K562 (cell line): ENCODE results near the gene PLOD1. TPM values are rescaled to one million over a fixed set of nuclear protein-coding genes. Genes with fewer than 3 reads are reported as not detected.
A peak's percentile ranks its signal among the peaks of the same experiment; 100 is the strongest.

Experiments
- HMGN3 ChIP-seq: IDR thresholded peaks from 2 replicates; pipeline ENCODE4 v1.6.1; 2011; ENCODE audit warnings: borderline replicate concordance, low read depth, mild to moderate bottlenecking, mixed read lengths, low read length; ENCODE audit not compliant: insufficient read length; ENCODE audit errors: extremely low read depth
- HNRNPK ChIP-seq: fragments of 200-400 bp; formaldehyde crosslinking; IDR thresholded peaks from one replicate; pipeline ENCODE4 v1.6.1; 2018; ENCODE audit warnings: mild to moderate bottlenecking, low read depth, low read length; ENCODE audit not compliant: poor library complexity, severe bottlenecking
- HNRNPUL1 ChIP-seq: fragments of 200-400 bp; formaldehyde crosslinking; IDR thresholded peaks from 2 replicates; pipeline ENCODE4 v1.6.1; 2017; ENCODE audit warnings: low read length
- KLF6 ChIP-seq: fragments of 250-450 bp; sonication (Bioruptor Pico); IDR thresholded peaks from 2 replicates; pipeline ENCODE4 v1.4.0; 2020; ENCODE audit warnings: mild to moderate bottlenecking, moderate library complexity, borderline replicate concordance
- RAD51 ChIP-seq: fragments of 450-650 bp; IDR thresholded peaks from 2 replicates; pipeline ENCODE4 v1.7.1; 2016; ENCODE audit warnings: low read depth, mild to moderate bottlenecking, borderline replicate concordance
- ZBTB8A ChIP-seq: fragments of 450-650 bp; IDR thresholded peaks from 2 replicates; pipeline ENCODE4 v1.6.1; 2018; ENCODE audit warnings: mild to moderate bottlenecking, moderate library complexity; ENCODE audit not compliant: partially characterized antibody
- ZNF551 ChIP-seq: fragments of 250-450 bp; sonication (Bioruptor Pico); IDR thresholded peaks from 2 replicates; pipeline ENCODE4 v1.5.0; 2021; ENCODE audit warnings: mild to moderate bottlenecking, moderate library complexity
- polyA plus RNA-seq, 8 experiments: library from polyadenylated mRNA; depleted of rRNA in 4 of 8; stranded (reverse) in 5 of 8; unstranded in 3 of 8; fragments of >200 nt; fragmentation: Nextera tagmentation in 2 of 8; fragmentation: Illumina TruSeq in 1 of 8; extraction: Ambion mirVana in 2 of 8; extraction: Trizol in 1 of 8; gene quantifications; 2 replicates each; pipeline versions ENCODE4 v1.2.1 to v1.2.3, GENCODE V29; 2011 to 2014; ENCODE audit warnings: inconsistent platforms in 1 of 8, missing spikeins in 1 of 8
- total RNA-seq, 7 experiments: library from RNA; depleted of rRNA in 6 of 7; stranded (reverse); fragments of >200 nt in 6 of 7; fragmentation: Illumina TruSeq in 2 of 7; extraction: Trizol in 2 of 7; gene quantifications; 2 replicates each; pipeline versions ENCODE4 v1.2.1 to v1.2.3, GENCODE V29; 2011 to 2021; ENCODE audit warnings: low replicate concordance in 1 of 7
- TF ChIP-seq, protein P1 (sequence below), 3 experiments: fragments of 200-800 bp in 1 of 3; fragments of 250-450 bp in 1 of 3; fragments of 450-650 bp in 1 of 3; sonication (Bioruptor Pico) in 1 of 3; sonication (Bioruptor generic) in 1 of 3; formaldehyde crosslinking in 1 of 3; IDR thresholded peaks; 2 replicates each; pipeline versions ENCODE4 v1.6.1 to v1.8.0; 2016 to 2022; ENCODE audit warnings: mild to moderate bottlenecking in 2 of 3, missing genetic modification characterization in 2 of 3, missing compliant biosample characterization in 1 of 3, moderate library complexity in 1 of 3
- TF ChIP-seq, protein P2 (sequence below): fragments of 450-650 bp; IDR thresholded peaks from 2 replicates; pipeline ENCODE4 v1.6.1; 2016; ENCODE audit warnings: mild to moderate bottlenecking
- TF ChIP-seq, protein P3 (sequence below): fragments of 450-650 bp; IDR thresholded peaks from 2 replicates; pipeline ENCODE4 v1.7.1; 2018; ENCODE audit warnings: mild to moderate bottlenecking, low read depth; ENCODE audit not compliant: partially characterized antibody
- TF ChIP-seq, protein P4 (sequence below): fragments of 450-650 bp; formaldehyde crosslinking; IDR thresholded peaks from 2 replicates; pipeline ENCODE4 v1.4.0; 2022; ENCODE audit warnings: missing genetic modification characterization
- TF ChIP-seq, protein P5 (sequence below): fragments of 250-450 bp; sonication (Bioruptor Pico); IDR thresholded peaks from 2 replicates; pipeline ENCODE4 v1.8.0; 2021; ENCODE audit warnings: mild to moderate bottlenecking, moderate library complexity

Gene PLOD1
- total and polyA plus RNA-seq, 9 of the 15 experiments (the other 6 are each of a cell fraction or from before 2014, with no cell fraction given) = 16.6 to 90.8 (median 52.7) TPM

DNA sequence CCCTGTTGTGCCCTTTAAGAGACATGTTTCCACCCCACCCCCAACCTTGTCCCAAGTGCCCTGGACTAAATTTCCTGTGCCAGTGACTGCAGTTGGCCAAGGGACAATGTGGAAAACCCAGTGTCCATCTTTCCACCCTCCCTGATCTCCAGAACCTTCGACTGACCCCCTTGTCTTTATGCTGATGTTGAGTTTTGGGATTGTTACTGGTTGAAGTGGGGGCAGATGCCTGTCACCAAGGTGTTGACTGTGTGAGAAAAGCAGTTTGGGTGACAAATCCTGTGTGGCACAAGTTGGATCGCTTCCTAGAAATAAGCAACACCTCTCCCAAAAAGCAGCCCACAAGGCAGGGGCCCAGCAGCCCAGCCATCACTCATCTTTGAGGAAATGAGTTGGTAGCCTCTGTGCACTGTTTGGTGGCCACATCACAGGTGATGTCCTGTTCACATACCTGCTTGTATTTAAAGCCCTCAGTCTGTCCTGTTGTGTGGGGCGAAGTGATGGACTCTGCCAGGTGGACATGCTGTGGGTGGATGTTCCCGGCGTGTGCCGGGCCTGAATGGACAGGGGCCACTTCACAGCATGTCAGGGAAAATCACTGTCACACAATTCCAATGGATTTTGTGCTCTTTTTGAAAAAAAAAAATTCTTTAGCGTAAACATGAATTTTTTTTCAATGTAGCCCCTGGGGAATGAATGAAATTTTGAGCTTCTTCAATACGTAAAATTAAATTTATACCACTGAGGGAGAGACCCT is 78.2 kb downstream of the PLOD1 start (continued):
- TF ChIP-seq, protein P1, sequence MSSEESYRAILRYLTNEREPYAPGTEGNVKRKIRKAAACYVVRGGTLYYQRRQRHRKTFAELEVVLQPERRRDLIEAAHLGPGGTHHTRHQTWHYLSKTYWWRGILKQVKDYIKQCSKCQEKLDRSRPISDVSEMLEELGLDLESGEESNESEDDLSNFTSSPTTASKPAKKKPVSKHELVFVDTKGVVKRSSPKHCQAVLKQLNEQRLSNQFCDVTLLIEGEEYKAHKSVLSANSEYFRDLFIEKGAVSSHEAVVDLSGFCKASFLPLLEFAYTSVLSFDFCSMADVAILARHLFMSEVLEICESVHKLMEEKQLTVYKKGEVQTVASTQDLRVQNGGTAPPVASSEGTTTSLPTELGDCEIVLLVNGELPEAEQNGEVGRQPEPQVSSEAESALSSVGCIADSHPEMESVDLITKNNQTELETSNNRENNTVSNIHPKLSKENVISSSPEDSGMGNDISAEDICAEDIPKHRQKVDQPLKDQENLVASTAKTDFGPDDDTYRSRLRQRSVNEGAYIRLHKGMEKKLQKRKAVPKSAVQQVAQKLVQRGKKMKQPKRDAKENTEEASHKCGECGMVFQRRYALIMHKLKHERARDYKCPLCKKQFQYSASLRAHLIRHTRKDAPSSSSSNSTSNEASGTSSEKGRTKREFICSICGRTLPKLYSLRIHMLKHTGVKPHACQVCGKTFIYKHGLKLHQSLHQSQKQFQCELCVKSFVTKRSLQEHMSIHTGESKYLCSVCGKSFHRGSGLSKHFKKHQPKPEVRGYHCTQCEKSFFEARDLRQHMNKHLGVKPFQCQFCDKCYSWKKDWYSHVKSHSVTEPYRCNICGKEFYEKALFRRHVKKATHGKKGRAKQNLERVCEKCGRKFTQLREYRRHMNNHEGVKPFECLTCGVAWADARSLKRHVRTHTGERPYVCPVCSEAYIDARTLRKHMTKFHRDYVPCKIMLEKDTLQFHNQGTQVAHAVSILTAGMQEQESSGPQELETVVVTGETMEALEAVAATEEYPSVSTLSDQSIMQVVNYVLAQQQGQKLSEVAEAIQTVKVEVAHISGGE (CRISPR knock-in tag; IDR thresholded peaks at IDR 0.05) = peak in 1 of 3 experiments; percentile 39; a peak in 1 of 6 replicates
- TF ChIP-seq, protein P2, sequence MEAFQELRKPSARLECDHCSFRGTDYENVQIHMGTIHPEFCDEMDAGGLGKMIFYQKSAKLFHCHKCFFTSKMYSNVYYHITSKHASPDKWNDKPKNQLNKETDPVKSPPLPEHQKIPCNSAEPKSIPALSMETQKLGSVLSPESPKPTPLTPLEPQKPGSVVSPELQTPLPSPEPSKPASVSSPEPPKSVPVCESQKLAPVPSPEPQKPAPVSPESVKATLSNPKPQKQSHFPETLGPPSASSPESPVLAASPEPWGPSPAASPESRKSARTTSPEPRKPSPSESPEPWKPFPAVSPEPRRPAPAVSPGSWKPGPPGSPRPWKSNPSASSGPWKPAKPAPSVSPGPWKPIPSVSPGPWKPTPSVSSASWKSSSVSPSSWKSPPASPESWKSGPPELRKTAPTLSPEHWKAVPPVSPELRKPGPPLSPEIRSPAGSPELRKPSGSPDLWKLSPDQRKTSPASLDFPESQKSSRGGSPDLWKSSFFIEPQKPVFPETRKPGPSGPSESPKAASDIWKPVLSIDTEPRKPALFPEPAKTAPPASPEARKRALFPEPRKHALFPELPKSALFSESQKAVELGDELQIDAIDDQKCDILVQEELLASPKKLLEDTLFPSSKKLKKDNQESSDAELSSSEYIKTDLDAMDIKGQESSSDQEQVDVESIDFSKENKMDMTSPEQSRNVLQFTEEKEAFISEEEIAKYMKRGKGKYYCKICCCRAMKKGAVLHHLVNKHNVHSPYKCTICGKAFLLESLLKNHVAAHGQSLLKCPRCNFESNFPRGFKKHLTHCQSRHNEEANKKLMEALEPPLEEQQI = no peak
- TF ChIP-seq, protein P3, sequence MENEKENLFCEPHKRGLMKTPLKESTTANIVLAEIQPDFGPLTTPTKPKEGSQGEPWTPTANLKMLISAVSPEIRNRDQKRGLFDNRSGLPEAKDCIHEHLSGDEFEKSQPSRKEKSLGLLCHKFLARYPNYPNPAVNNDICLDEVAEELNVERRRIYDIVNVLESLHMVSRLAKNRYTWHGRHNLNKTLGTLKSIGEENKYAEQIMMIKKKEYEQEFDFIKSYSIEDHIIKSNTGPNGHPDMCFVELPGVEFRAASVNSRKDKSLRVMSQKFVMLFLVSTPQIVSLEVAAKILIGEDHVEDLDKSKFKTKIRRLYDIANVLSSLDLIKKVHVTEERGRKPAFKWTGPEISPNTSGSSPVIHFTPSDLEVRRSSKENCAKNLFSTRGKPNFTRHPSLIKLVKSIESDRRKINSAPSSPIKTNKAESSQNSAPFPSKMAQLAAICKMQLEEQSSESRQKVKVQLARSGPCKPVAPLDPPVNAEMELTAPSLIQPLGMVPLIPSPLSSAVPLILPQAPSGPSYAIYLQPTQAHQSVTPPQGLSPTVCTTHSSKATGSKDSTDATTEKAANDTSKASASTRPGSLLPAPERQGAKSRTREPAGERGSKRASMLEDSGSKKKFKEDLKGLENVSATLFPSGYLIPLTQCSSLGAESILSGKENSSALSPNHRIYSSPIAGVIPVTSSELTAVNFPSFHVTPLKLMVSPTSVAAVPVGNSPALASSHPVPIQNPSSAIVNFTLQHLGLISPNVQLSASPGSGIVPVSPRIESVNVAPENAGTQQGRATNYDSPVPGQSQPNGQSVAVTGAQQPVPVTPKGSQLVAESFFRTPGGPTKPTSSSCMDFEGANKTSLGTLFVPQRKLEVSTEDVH = no peak
- TF ChIP-seq ZNF551 (CRISPR knock-in tag) (no peak), ZBTB8A (no peak), KLF6 (CRISPR knock-in tag) (no peak), HNRNPK (no peak), HNRNPUL1 (no peak), HMGN3 (no peak), RAD51 (no peak)
- TF ChIP-seq, protein P4, sequence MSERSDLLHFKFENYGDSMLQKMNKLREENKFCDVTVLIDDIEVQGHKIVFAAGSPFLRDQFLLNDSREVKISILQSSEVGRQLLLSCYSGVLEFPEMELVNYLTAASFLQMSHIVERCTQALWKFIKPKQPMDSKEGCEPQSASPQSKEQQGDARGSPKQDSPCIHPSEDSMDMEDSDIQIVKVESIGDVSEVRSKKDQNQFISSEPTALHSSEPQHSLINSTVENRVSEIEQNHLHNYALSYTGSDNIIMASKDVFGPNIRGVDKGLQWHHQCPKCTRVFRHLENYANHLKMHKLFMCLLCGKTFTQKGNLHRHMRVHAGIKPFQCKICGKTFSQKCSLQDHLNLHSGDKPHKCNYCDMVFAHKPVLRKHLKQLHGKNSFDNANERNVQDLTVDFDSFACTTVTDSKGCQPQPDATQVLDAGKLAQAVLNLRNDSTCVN = no peak
- TF ChIP-seq, protein P5, sequence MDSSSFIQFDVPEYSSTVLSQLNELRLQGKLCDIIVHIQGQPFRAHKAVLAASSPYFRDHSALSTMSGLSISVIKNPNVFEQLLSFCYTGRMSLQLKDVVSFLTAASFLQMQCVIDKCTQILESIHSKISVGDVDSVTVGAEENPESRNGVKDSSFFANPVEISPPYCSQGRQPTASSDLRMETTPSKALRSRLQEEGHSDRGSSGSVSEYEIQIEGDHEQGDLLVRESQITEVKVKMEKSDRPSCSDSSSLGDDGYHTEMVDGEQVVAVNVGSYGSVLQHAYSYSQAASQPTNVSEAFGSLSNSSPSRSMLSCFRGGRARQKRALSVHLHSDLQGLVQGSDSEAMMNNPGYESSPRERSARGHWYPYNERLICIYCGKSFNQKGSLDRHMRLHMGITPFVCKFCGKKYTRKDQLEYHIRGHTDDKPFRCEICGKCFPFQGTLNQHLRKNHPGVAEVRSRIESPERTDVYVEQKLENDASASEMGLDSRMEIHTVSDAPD (CRISPR knock-in tag) = no peak
